HepG2 (cell line): Measurements from ENCODE around the gene CHKB. TPM values are rescaled to one million over a fixed set of nuclear protein-coding genes. Genes with fewer than 3 reads are reported as not detected.

Experiments
- CCAR2 ChIP-seq: fragments of 200-400 bp; formaldehyde crosslinking; optimal IDR thresholded peaks from 2 replicates; pipeline ENCODE3; 2018; ENCODE audit warnings: low read depth, mild to moderate bottlenecking, low read length, moderate library complexity
- HNF4G ChIP-seq, 2 experiments: sonication (generic) in 1 of 2; formaldehyde crosslinking in 1 of 2; IDR thresholded peaks; 2 replicates each; pipeline versions ENCODE4 v1.4.0 to v1.6.1; 2011 to 2020; ENCODE audit warnings: borderline replicate concordance in 2 of 2, low read depth in 2 of 2, mild to moderate bottlenecking in 2 of 2, low read length in 1 of 2, missing genetic modification reagents in 1 of 2, moderate library complexity in 1 of 2
- HOXA7 ChIP-seq: sonication (generic); formaldehyde crosslinking; IDR thresholded peaks from 2 replicates; pipeline ENCODE4 v1.8.1; 2022; ENCODE audit warnings: mild to moderate bottlenecking, missing genetic modification reagents, moderate library complexity
- RAD51 ChIP-seq: fragments of 450-650 bp; IDR thresholded peaks from 2 replicates; pipeline ENCODE4 v1.6.1; 2016; ENCODE audit warnings: borderline replicate concordance
- SAP130 ChIP-seq: IDR thresholded peaks from 2 replicates; pipeline ENCODE4 v1.6.1; 2016; ENCODE audit warnings: low read depth
- STAT5B ChIP-seq: sonication (generic); formaldehyde crosslinking; IDR thresholded peaks from 2 replicates; pipeline ENCODE4 v1.4.0; 2020; ENCODE audit warnings: missing genetic modification reagents
- TSC22D2 ChIP-seq: sonication (generic); formaldehyde crosslinking; IDR thresholded peaks from 2 replicates; pipeline ENCODE4 v1.5.1; 2020; ENCODE audit warnings: missing genetic modification reagents, mild to moderate bottlenecking, borderline replicate concordance
- ZNF3 ChIP-seq: IDR thresholded peaks from 2 replicates; pipeline ENCODE4 v1.7.0; 2017; ENCODE audit warnings: inconsistent platforms
- ZNF569 ChIP-seq: sonication (generic); formaldehyde crosslinking; IDR thresholded peaks from 2 replicates; pipeline ENCODE4 v1.5.0; 2020; ENCODE audit warnings: mild to moderate bottlenecking, missing genetic modification reagents, moderate library complexity, borderline replicate concordance
- ZNF660 ChIP-seq: sonication (generic); formaldehyde crosslinking; IDR thresholded peaks from 2 replicates; pipeline ENCODE4 v1.5.1; 2020; ENCODE audit warnings: mild to moderate bottlenecking, low read depth, missing genetic modification reagents, borderline replicate concordance
- ZNF792 ChIP-seq: IDR thresholded peaks from 2 replicates; pipeline ENCODE4 v1.6.1; 2016
- polyA plus RNA-seq, 8 experiments: library from polyadenylated mRNA; depleted of rRNA in 3 of 8; stranded (reverse) in 7 of 8; unstranded in 1 of 8; fragments of >200 nt; fragmentation: Illumina TruSeq in 4 of 8; extraction: Trizol in 4 of 8; gene quantifications; 2 replicates each; pipeline versions ENCODE4 v1.2.1 to v1.2.3, GENCODE V29; 2011 to 2016; ENCODE audit warnings: low read depth in 4 of 8, missing spikeins in 1 of 8, mixed read lengths in 1 of 8; ENCODE audit not compliant: insufficient read depth in 1 of 8
- total RNA-seq, 5 experiments: library from RNA; depleted of rRNA; stranded (reverse); fragments of >200 nt; fragmentation: Illumina TruSeq; extraction: Trizol; gene quantifications; 2 replicates each; pipeline ENCODE4 v1.2.3, GENCODE V29; 2016; ENCODE audit warnings: low read depth in 1 of 5
- TF ChIP-seq, protein P1 (sequence below): sonication (generic); formaldehyde crosslinking; IDR thresholded peaks from 2 replicates; pipeline ENCODE4 v1.5.1; 2020; ENCODE audit warnings: missing genetic modification reagents, mild to moderate bottlenecking, borderline replicate concordance
- TF ChIP-seq, protein P2 (sequence below): sonication (generic); formaldehyde crosslinking; IDR thresholded peaks from 2 replicates; pipeline ENCODE4 v1.5.1; 2020; ENCODE audit warnings: missing genetic modification reagents, mild to moderate bottlenecking, borderline replicate concordance
- TF ChIP-seq, protein P3 (sequence below): sonication (generic); formaldehyde crosslinking; IDR thresholded peaks from 2 replicates; pipeline ENCODE4 v1.9.0; 2021; ENCODE audit warnings: missing genetic modification reagents, borderline replicate concordance
- TF ChIP-seq, protein P4 (sequence below): sonication (generic); formaldehyde crosslinking; IDR thresholded peaks from 2 replicates; pipeline ENCODE4 v1.4.0; 2020; ENCODE audit warnings: missing genetic modification reagents, mild to moderate bottlenecking, borderline replicate concordance
- TF ChIP-seq, protein P5 (sequence below): sonication (generic); formaldehyde crosslinking; IDR thresholded peaks from 2 replicates; pipeline ENCODE4 v1.5.0; 2020; ENCODE audit warnings: mild to moderate bottlenecking, missing genetic modification reagents, borderline replicate concordance

Gene CHKB
- total and polyA plus RNA-seq, 2 of the 13 experiments (the other 11 are each of a cell fraction or from before 2014, with no cell fraction given): 24.5 to 42.7 TPM

DNA sequence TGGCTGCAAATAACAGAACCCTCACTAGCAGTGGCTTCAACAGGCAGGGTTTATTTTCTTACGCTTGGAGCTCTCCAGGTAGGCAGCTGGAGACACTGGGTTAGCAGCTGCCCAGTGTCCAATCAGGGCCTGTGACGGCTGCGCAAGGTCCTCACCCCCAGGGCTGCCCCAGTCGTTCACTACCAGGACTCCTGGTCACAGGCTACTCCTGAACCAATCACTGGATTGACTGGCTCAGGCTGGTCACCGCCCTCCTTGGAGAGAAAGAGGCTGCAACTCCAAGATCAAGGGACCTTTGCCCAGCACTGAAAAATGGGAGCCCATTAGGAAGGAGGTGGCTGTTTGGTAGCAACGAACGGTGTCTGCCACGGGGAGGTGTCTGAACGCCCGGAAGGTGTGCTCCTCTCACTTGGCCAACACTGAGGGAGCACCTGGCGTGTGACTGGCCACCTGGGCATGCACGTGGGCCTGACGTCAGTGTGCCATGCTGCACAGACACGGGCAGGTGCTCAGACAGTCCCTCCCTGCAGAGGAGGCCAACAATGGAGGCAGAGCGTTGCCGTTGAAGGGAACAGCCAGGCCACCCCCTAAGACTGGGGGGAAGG is 40.2 kb upstream of the CHKB start (continued):
- TF ChIP-seq ZNF569 (CRISPR knock-in tag) (no peak), TSC22D2 (CRISPR knock-in tag) (no peak), ZNF3 (no peak), RAD51 (peak; percentile 34; the same call in 1 of the 2 replicates), CCAR2 (no peak), HNF4G (IDR thresholded peaks at IDR 0.05; ENCODE audit: borderline replicate concordance, low read depth, low read length) (peak; percentile 57; the same call in 1 of the 2 replicates), HNF4G (CRISPR knock-in tag; IDR thresholded peaks at IDR 0.05; ENCODE audit: borderline replicate concordance, low read depth) (no peak), STAT5B (no peak), SAP130 (CRISPR knock-in tag) (peak; percentile 46; the same call in 1 of the 2 replicates), ZNF792 (CRISPR knock-in tag) (peak; percentile 34; the same call in 1 of the 2 replicates), ZNF660 (CRISPR knock-in tag) (no peak), HOXA7 (CRISPR knock-in tag) (no peak)
- TF ChIP-seq, protein P1, sequence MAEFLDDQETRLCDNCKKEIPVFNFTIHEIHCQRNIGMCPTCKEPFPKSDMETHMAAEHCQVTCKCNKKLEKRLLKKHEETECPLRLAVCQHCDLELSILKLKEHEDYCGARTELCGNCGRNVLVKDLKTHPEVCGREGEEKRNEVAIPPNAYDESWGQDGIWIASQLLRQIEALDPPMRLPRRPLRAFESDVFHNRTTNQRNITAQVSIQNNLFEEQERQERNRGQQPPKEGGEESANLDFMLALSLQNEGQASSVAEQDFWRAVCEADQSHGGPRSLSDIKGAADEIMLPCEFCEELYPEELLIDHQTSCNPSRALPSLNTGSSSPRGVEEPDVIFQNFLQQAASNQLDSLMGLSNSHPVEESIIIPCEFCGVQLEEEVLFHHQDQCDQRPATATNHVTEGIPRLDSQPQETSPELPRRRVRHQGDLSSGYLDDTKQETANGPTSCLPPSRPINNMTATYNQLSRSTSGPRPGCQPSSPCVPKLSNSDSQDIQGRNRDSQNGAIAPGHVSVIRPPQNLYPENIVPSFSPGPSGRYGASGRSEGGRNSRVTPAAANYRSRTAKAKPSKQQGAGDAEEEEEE (CRISPR knock-in tag): no peak
- TF ChIP-seq, protein P2, sequence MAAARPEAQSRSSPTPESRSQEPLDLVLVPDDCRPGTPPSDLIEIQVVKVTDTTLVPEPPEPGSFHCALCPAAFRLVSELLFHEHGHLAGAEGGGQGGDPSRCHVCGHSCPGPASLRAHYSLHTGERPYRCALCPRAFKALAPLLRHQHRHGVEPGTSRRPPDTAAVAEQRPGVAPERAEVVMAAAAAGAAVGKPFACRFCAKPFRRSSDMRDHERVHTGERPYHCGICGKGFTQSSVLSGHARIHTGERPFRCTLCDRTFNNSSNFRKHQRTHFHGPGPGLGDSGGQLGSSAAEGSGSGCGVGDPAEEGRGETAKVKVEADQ (CRISPR knock-in tag): peak; percentile 65; the same call in 1 of the 2 replicates
- TF ChIP-seq, protein P3, sequence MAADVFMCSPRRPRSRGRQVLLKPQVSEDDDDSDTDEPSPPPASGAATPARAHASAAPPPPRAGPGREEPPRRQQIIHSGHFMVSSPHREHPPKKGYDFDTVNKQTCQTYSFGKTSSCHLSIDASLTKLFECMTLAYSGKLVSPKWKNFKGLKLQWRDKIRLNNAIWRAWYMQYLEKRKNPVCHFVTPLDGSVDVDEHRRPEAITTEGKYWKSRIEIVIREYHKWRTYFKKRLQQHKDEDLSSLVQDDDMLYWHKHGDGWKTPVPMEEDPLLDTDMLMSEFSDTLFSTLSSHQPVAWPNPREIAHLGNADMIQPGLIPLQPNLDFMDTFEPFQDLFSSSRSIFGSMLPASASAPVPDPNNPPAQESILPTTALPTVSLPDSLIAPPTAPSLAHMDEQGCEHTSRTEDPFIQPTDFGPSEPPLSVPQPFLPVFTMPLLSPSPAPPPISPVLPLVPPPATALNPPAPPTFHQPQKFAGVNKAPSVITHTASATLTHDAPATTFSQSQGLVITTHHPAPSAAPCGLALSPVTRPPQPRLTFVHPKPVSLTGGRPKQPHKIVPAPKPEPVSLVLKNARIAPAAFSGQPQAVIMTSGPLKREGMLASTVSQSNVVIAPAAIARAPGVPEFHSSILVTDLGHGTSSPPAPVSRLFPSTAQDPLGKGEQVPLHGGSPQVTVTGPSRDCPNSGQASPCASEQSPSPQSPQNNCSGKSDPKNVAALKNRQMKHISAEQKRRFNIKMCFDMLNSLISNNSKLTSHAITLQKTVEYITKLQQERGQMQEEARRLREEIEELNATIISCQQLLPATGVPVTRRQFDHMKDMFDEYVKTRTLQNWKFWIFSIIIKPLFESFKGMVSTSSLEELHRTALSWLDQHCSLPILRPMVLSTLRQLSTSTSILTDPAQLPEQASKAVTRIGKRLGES (CRISPR knock-in tag): no peak
- TF ChIP-seq, protein P4, sequence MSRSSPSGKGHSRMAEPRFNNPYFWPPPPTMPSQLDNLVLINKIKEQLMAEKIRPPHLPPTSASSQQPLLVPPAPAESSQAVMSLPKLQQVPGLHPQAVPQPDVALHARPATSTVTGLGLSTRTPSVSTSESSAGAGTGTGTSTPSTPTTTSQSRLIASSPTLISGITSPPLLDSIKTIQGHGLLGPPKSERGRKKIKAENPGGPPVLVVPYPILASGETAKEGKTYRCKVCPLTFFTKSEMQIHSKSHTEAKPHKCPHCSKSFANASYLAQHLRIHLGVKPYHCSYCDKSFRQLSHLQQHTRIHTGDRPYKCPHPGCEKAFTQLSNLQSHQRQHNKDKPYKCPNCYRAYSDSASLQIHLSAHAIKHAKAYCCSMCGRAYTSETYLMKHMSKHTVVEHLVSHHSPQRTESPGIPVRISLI (CRISPR knock-in tag): no peak
- TF ChIP-seq, protein P5, sequence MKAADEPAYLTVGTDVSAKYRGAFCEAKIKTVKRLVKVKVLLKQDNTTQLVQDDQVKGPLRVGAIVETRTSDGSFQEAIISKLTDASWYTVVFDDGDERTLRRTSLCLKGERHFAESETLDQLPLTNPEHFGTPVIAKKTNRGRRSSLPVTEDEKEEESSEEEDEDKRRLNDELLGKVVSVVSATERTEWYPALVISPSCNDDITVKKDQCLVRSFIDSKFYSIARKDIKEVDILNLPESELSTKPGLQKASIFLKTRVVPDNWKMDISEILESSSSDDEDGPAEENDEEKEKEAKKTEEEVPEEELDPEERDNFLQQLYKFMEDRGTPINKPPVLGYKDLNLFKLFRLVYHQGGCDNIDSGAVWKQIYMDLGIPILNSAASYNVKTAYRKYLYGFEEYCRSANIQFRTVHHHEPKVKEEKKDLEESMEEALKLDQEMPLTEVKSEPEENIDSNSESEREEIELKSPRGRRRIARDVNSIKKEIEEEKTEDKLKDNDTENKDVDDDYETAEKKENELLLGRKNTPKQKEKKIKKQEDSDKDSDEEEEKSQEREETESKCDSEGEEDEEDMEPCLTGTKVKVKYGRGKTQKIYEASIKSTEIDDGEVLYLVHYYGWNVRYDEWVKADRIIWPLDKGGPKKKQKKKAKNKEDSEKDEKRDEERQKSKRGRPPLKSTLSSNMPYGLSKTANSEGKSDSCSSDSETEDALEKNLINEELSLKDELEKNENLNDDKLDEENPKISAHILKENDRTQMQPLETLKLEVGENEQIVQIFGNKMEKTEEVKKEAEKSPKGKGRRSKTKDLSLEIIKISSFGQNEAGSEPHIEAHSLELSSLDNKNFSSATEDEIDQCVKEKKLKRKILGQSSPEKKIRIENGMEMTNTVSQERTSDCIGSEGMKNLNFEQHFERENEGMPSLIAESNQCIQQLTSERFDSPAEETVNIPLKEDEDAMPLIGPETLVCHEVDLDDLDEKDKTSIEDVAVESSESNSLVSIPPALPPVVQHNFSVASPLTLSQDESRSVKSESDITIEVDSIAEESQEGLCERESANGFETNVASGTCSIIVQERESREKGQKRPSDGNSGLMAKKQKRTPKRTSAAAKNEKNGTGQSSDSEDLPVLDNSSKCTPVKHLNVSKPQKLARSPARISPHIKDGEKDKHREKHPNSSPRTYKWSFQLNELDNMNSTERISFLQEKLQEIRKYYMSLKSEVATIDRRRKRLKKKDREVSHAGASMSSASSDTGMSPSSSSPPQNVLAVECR (CRISPR knock-in tag): no peak; the same call in 1 of the 2 replicates
